Body of pancreas (tissue), 4 donors: ENCODE results near the gene DENND11.

Source experiments
- POLR2A ChIP-seq, 3 donors: fragments of 450-650 bp; IDR thresholded peaks; one replicate each; pipeline ENCODE4 v1.6.1; 2016; ENCODE audit warnings: antibody characterized with exemption in 3 of 3, mild to moderate bottlenecking in 2 of 3
- TF ChIP-seq, protein P1 (sequence below), 7 experiments: fragments of 450-650 bp in 4 of 7; fragments of 200-600 bp in 3 of 7; sonication (generic) in 3 of 7; IDR thresholded peaks; one replicate each; pipeline ENCODE4 v1.5.1; 2016 to 2019; ENCODE audit warnings: antibody characterized with exemption in 7 of 7

DNA sequence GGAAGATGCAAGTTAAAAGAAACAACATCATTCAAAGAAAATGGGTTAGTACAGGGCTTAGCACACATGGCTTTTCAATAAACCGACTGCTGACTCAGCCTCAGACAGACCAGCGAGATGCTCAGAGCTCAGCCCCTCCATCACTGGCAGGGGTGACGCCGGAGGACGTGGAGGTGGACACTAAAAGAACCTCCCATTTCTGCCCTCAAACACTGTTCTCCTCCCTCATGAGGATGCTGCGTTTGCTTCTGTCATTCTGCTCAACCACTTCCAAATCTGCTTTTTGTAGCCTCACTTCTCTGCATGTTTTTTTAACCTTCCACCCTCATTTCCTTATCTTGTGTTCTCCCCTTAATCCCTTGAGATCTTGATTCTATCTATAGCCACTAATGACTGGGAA, 15.3 kb downstream of the DENND11 start:
- TF ChIP-seq, protein P1, sequence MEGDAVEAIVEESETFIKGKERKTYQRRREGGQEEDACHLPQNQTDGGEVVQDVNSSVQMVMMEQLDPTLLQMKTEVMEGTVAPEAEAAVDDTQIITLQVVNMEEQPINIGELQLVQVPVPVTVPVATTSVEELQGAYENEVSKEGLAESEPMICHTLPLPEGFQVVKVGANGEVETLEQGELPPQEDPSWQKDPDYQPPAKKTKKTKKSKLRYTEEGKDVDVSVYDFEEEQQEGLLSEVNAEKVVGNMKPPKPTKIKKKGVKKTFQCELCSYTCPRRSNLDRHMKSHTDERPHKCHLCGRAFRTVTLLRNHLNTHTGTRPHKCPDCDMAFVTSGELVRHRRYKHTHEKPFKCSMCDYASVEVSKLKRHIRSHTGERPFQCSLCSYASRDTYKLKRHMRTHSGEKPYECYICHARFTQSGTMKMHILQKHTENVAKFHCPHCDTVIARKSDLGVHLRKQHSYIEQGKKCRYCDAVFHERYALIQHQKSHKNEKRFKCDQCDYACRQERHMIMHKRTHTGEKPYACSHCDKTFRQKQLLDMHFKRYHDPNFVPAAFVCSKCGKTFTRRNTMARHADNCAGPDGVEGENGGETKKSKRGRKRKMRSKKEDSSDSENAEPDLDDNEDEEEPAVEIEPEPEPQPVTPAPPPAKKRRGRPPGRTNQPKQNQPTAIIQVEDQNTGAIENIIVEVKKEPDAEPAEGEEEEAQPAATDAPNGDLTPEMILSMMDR (IDR thresholded peaks at IDR 0.05): no peak
- no peak for TF ChIP-seq POLR2A (IDR thresholded peaks at IDR 0.05)
